ENCODE results near the gene CLDN9.

Gene CLDN9

DNA sequence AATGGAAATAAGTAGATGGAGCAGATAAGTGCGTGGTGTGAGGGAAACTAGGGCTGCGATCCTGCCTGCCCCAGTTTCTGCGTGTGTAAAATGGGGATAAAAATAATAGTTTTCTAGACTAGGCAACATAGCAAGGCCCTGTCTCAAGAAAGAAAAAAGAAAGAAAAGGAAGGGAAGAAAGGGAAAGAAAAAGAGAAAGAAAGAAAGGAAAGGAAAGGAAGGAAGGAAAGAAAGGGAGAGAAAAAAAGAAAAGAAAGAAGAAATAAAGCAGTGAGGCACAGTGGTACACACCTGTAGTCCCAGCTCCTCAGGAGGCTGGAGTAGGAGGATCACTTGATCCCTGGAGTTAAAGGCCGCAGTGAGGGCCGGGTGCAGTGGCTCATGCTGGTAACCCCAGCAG, 30.3 kb upstream of the CLDN9 start:
- peaks cover 28% of the 10 kb centered on the region for H3K27me3 Mint-ChIP-seq
- H3K9me3 Mint-ChIP-seq: no peaks in the 10 kb centered on the region
- H3K4me1 Mint-ChIP-seq: peaks cover 43% of the 10 kb centered on the region
- ATAC-seq (no peak), DNase-seq (no peak)
- peak overlapping the region in 1 of 2 donors; percentile 82 for H3K27ac Mint-ChIP-seq
- peak overlapping the region in 1 of 2 donors; percentile 24 for H3K4me3 Mint-ChIP-seq

DNA sequence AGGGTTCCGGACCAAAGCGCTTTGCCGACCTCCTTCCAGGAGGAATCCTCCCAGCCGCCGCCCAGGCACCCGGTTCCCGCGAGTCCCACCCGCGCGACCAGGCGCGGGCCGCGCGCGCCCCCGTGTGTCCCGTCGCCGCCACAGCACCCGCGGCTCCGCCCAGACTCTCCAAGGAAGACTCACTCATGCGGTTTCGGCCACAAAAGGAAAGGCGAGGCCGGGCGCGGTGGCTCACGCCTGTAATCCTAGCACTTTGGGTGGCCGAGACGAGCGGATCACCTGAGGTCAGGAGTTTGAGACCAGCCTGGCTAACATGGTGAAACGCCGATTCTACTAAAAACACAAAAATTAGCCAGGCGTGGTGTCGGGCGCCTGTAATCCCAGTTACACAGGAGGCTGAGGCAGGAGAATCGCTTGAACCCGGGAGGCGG, 29.0 kb upstream of the CLDN9 start:
- Mint-ChIP-seq H3K27ac (no peak overlapping the region), H3K4me1 (peaks cover 34% of the 10 kb centered on the region), H3K27me3 (peaks cover 28% of the 10 kb centered on the region), H3K9me3 (no peaks in the 10 kb centered on the region), H3K4me3 (peak overlapping the region; percentile 49 to 59)
- DNase-seq: peak; percentile 57 to 67
- ATAC-seq: peak; percentile 54

DNA sequence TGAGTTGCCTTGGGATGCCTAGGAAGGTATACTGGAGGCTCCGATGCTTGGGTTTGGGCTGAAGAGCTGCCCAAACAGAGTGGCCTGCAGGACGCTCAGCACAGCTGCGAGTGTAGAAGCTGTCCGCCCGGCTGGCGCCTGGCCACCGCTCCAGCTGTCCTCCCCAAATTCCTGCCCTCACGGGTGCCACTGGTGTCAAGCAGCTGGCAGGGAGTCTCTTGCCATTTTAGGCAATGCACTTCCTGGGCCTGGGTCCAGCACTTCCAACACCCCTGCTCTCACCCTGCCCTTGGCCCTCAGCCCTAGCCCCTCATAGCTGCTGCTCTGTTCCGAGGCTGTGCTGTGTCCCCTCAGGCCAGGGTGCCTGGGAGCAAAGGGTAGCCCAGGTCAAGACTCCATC, 27.3 kb upstream of the CLDN9 start:
- Mint-ChIP-seq H3K4me3 (no peak overlapping the region), H3K27ac (no peak overlapping the region), H3K4me1 (peaks cover 27% of the 10 kb centered on the region), H3K9me3 (no peaks in the 10 kb centered on the region), H3K27me3 (peaks cover 41% of the 10 kb centered on the region)
- ATAC-seq (no peak), DNase-seq (no peak)

DNA sequence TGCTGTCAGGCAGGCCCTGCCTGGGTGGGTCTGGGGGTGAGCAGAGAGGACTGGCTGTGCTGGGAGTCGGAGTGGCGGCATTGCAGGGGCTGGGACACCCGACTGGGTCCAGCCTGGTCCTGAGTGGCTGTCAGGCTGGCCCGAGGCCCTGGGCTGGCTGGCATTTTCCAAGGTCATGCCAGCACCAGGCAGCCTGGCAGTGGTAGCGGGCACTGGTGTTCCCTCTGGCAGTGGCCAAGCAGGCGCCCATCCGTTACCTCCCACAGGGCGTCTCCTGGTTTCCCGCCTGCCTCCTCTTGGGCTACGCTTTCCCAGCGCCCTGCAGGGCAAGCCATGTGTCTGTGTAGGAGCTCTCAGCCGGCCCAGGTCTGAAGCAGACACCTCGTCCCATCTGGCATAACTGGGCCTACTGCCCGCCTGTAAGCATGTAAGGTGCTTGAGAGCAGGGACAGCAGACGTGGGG, 26.8 kb upstream of the CLDN9 start:
- Mint-ChIP-seq H3K27me3 (peaks cover 41% of the 10 kb centered on the region), H3K4me3 (no peak overlapping the region), H3K27ac (no peak overlapping the region), H3K4me1 (peaks cover 24% of the 10 kb centered on the region), H3K9me3 (no peaks in the 10 kb centered on the region)
- ATAC-seq: no peak
- no peak for DNase-seq

DNA sequence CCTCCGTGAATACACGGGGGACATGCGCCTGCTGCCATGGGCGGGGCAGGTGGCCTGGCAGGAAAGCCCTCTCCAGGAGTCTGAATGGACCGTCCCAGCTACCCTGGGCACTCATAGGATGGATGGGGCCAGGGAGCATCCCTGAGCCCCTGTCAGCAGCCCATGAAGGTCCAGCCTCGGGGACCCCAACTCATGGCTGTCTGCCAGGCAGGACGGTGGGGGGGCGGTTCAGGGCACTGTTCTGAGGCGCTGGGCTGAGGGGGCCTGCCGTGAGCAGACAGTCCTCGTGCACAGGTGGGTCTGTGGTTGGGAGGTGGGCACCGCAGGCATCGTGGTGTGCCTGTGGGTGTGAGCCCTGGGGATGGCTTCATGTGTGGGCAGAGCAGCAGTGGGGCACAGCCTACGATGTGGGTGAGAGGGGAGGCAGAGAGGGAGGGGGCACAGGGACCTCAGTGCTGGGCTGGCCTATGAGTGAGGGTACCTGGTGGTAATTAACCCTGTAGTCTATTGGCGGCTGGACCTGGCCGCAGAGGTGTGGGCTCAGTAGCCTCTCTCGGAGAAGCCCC, 26.0 kb upstream of the CLDN9 start:
- no peak for ATAC-seq
- no peak overlapping the region for H3K4me3 Mint-ChIP-seq
- peak overlapping the region in 1 of 2 donors; percentile 68 for H3K27ac Mint-ChIP-seq
- H3K9me3 Mint-ChIP-seq: no peaks in the 10 kb centered on the region
- no peak for DNase-seq
- peaks cover 17% of the 10 kb centered on the region for H3K4me1 Mint-ChIP-seq
- peaks cover 41% of the 10 kb centered on the region for H3K27me3 Mint-ChIP-seq

DNA sequence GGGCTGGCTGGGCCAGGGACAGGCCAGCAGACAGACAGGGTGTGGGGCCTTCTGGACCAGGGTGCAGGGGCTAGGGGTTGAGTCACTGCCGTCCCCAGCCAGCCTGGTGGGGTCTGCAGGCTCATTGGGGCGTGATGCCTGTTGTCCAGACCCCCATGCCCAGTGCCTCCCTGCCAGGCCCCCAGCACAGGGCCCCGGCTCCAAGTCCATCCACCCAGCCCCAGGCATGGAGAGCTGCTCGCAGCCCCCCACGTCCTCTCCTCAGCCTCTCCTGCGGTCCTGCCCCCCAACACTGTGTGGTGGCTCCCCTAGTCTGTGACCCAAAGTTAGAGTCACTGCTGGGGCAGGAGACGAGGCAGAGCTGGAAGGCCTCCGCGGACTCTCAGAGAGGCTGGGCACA, 25.4 kb upstream of the CLDN9 start:
- no peak for DNase-seq
- peaks cover 11% of the 10 kb centered on the region for H3K4me1 Mint-ChIP-seq
- H3K9me3 Mint-ChIP-seq: no peaks in the 10 kb centered on the region
- H3K4me3 Mint-ChIP-seq: no peak overlapping the region
- no peak overlapping the region for H3K27ac Mint-ChIP-seq
- ATAC-seq: no peak
- H3K27me3 Mint-ChIP-seq: peaks cover 37% of the 10 kb centered on the region

DNA sequence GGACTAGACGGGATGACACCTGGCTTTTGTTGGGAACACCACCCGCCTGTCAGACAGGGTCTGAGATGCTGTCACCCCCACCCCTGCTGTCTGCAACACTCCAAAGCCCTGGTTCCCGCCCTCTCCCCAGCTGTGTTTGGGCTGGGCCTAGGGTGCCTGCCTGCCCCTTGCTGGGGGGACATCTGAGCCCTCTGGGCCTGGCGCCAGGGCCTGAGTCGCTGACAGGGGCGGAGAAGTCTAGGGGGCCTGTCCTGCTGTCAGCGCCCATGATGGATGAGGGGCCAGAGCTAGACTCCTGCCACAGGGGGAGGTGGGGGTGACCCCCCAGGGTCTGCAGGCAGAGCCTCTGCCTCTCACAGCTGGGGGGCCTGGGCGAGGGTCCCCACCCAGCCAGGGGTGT, 24.9 kb upstream of the CLDN9 start:
- no peak overlapping the region for H3K4me3 Mint-ChIP-seq
- ATAC-seq (no peak), DNase-seq (no peak)
- peaks cover 31% of the 10 kb centered on the region for H3K27me3 Mint-ChIP-seq
- H3K4me1 Mint-ChIP-seq: peaks cover 7% of the 10 kb centered on the region
- H3K9me3 Mint-ChIP-seq: no peaks in the 10 kb centered on the region
- no peak overlapping the region for H3K27ac Mint-ChIP-seq

DNA sequence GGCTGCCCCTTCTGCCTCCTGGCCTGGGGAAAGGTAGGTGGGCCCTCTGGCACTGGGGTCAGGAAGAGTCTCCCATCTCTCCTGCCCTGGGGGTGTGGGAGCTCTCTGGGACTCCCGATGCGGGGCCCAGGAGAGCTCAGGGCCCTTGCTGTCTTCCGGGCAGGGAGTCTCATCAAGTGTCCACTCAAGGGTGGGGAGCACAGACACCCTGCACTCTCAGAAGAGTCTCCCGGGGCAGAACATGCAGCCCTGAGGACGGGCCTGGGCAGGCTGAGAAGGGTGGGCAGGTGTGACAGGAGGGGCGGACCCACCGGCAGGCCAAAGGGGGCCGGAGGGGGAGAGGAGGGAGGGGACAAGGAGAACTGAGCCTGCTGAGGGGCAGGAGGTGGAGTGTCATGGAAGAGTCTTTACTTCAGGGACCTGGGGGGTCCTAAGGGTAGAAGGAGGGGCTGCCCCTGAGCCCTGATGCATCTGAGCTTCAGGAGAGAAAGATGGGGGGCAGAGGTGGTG, 24.1 kb upstream of the CLDN9 start:
- H3K4me1 Mint-ChIP-seq: peaks cover 4% of the 10 kb centered on the region
- ATAC-seq: no peak
- H3K27me3 Mint-ChIP-seq: peaks cover 26% of the 10 kb centered on the region
- H3K27ac Mint-ChIP-seq: no peak overlapping the region
- no peaks in the 10 kb centered on the region for H3K9me3 Mint-ChIP-seq
- no peak overlapping the region for H3K4me3 Mint-ChIP-seq
- no peak for DNase-seq

DNA sequence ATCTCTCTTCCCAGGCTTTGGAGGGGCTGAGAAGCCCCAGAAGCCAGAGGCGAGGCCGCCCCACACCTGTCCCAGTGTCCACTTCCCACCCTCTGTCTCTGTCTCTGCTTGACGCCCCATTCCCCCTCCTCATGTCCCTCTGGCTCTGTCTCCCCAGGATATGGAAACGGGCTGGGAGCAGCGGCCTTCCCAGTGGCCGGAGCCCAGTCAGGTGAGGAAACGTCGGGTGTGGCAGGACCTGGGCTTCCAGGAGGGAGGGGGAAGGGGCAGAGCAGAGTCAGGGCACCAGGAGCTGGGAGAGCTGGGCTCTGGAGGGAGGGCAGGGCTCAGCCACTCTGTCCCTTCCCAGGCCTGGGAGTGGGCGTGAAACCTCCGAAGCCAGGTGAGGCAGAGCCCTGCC, 21.8 kb upstream of the CLDN9 start:
- Mint-ChIP-seq H3K27me3 (peaks cover 22% of the 10 kb centered on the region), H3K9me3 (no peaks in the 10 kb centered on the region), H3K27ac (no peak overlapping the region), H3K4me1 (no peaks in the 10 kb centered on the region), H3K4me3 (no peak overlapping the region)
- ATAC-seq (no peak), DNase-seq (no peak)

DNA sequence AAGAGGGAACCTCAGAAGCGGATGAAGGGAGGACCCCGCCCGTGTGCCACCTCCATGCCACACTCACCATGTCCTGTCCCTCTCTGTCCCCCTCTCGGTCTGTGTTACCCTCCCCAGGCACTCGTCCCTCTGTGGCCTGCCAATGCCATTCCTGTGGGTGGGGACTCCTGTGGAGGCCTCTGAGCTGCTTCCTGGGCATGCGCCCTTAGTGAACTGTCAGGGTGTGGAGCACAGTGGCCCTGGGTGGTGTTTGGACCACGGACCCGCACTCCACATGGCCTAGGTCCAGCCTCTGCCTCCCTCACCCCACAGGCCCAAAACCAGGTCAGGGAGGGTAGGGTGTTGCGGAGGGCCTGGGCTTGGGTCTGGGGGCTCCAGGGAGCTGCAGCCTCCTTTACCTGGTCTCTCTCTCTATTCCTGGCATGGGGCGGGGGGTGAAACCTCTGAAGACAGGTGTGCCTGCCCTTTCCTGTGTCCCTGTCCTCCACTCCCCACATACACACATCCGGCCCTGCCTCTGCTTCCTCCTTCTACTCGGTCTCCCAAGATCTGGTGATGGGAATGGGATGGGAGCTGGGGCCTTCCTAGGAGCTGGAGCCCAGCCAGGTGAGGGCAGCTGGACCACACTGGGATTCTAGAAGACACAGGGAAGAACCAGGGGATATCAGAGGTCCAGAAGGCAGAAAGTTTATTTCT, 21.0 kb upstream of the CLDN9 start:
- Mint-ChIP-seq H3K27ac (no peak overlapping the region), H3K9me3 (no peaks in the 10 kb centered on the region), H3K4me3 (no peak overlapping the region), H3K27me3 (peaks cover 15% of the 10 kb centered on the region), H3K4me1 (no peaks in the 10 kb centered on the region)
- ATAC-seq (no peak), DNase-seq (no peak)

DNA sequence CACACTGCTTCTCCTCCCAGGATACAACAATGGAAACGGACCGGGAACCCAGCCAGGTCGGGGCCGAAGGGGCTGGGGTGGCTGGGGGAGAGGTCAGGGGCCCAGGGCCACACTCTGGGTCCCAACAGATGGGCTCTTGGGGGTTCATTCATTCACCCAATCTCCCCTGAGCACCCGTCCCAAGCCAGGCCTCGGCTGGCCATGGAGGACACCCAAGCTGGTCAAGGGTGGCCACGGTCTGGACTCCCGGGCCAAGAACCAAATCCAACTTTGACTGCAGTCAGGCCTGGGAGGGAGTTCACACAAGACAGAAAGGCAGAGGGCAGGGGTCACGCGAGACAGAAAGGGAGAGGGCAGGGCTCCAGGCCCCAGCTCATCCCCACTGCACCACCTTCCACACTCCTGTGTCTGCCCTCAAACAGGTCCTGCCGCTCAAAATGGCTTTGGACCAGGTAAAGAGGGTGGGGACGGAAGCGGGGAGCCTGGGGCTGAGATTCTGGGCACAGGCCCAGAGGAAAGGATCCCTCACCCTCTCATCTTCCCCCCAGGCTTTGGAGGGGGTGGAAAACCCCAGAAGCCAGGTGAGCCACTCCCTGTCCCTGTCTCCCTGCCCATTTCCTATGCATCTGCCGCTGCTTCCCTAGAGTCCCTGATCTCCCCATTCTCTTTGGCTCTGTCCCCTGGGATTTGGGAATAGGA, 20.2 kb upstream of the CLDN9 start:
- H3K27me3 Mint-ChIP-seq: peaks cover 12% of the 10 kb centered on the region
- DNase-seq: no peak

DNA sequence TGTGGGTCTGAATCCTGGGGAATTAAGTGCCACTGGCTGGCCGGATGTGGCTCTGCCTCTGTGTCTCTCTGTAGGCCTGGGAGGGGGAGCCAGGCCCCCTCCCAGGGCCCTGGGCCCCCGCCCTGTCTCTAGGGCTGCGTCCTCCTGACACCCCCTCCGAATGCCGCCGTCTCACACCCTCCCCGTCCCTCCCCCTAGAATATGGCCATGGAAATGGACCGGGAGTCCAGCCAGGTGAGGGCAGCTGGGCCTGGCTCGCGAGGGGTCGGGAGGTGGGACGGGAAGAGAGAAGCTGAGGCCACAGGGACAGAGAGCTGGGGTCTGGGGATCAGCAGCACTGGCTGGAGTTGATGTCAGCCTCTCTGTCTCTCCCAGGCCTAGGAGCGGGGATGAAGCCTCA, 16.4 kb upstream of the CLDN9 start:
- ATAC-seq: no peak
- H3K27me3 Mint-ChIP-seq: peaks cover 14% of the 10 kb centered on the region
- no peak for DNase-seq
- no peaks in the 10 kb centered on the region for H3K9me3 Mint-ChIP-seq
- H3K4me1 Mint-ChIP-seq: no peaks in the 10 kb centered on the region
- H3K27ac Mint-ChIP-seq: peak overlapping the region in 1 of 2 donors; percentile 42
- no peak overlapping the region for H3K4me3 Mint-ChIP-seq

More for the DNA sequence above, 20.2 kb upstream of the CLDN9 start:
- ATAC-seq: no peak
- Mint-ChIP-seq H3K4me1 (no peaks in the 10 kb centered on the region), H3K27ac (peak overlapping the region in 1 of 2 donors; percentile 76), H3K9me3 (no peaks in the 10 kb centered on the region), H3K4me3 (no peak overlapping the region)

DNA sequence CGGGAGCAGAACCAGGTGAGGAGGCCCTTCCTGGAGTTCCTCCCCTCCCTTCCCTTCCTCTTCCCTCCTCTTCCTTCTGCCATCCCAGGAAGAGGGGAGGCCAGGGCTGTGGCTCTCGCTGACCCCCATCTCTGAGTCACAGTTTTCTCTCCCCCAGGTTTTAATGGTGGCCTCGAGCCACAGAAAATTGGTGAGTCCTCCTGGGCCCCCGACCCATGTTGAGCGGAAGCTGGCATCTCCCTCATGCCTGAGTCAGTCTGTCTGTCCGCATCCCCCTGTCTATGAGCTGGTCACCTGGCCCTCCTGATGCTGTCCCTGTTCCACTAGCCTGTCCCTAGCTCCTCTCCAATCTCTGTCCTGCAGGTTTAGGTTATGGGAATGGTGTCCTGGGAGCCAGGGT, 12.8 kb upstream of the CLDN9 start:
- peaks cover 18% of the 10 kb centered on the region for H3K27me3 Mint-ChIP-seq

DNA sequence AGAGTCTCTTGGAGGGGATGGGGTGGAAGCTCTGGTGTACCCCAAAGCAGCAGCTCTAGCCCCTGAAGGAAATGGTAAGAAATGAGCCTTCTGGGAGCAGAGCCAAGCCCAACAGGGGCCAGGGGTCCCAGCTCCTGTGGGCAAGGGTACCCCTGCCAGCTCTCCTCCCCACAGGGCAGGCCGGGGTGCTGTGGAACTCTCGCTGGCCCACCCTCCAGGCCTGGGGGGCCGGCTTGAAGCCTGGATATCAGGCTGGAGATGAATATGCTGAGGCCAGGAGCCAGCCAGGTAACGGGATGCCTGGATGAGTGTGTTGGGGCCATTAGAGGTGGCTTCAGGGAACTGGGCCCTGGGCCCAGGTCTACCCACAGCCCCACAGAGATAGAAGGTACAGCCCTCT, 12.2 kb upstream of the CLDN9 start:
- Mint-ChIP-seq H3K27me3 (peaks cover 22% of the 10 kb centered on the region), H3K4me3 (no peak overlapping the region), H3K4me1 (peaks cover 6% of the 10 kb centered on the region), H3K27ac (no peak overlapping the region), H3K9me3 (no peaks in the 10 kb centered on the region)
- ATAC-seq (no peak), DNase-seq (no peak)

More for the DNA sequence above, 12.8 kb upstream of the CLDN9 start:
- ATAC-seq: no peak
- no peak overlapping the region for H3K4me3 Mint-ChIP-seq
- H3K4me1 Mint-ChIP-seq: peaks cover 4% of the 10 kb centered on the region
- peak overlapping the region in 1 of 2 donors; percentile 89 for H3K27ac Mint-ChIP-seq
- no peaks in the 10 kb centered on the region for H3K9me3 Mint-ChIP-seq
- DNase-seq: no peak

DNA sequence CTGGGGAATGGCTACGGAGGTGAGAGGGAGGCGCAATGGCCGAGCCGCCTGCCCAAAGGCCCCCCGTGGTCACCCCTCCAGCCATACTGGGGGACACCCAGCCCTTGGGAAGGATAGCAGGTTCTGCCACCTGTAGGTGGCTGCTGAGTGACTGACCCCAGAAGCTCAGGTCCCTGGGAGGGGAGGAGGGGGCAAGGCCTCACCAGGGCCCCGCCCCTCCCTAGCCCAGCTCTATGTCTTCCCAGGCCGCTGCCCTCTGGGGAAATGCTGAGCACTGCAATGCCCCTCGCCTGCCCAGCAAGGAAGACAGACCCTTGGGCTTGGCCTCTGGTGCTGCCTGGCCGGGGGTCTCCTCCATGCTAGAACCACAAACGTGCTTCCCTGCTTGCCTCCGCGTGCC, 11.4 kb upstream of the CLDN9 start:
- ATAC-seq (no peak), DNase-seq (no peak)
- no peak overlapping the region for H3K4me3 Mint-ChIP-seq
- H3K27me3 Mint-ChIP-seq: peaks cover 29% of the 10 kb centered on the region
- H3K9me3 Mint-ChIP-seq: no peaks in the 10 kb centered on the region
- H3K27ac Mint-ChIP-seq: no peak overlapping the region
- peaks cover 6% of the 10 kb centered on the region for H3K4me1 Mint-ChIP-seq
